AML-193 (cell line): ENCODE results near the gene ANXA2.
"Not testable (repeated sequence)": the region's sequence is repeated elsewhere in the genome, so short reads cannot be mapped to it uniquely, and the experiment has no call there.

ENCODE experiments used
- DNase-seq, 2 experiments: peaks; one replicate each; lab custom pipeline; 2025; lab: John Stamatoyannopoulos, UW

Gene ANXA2

DNA sequence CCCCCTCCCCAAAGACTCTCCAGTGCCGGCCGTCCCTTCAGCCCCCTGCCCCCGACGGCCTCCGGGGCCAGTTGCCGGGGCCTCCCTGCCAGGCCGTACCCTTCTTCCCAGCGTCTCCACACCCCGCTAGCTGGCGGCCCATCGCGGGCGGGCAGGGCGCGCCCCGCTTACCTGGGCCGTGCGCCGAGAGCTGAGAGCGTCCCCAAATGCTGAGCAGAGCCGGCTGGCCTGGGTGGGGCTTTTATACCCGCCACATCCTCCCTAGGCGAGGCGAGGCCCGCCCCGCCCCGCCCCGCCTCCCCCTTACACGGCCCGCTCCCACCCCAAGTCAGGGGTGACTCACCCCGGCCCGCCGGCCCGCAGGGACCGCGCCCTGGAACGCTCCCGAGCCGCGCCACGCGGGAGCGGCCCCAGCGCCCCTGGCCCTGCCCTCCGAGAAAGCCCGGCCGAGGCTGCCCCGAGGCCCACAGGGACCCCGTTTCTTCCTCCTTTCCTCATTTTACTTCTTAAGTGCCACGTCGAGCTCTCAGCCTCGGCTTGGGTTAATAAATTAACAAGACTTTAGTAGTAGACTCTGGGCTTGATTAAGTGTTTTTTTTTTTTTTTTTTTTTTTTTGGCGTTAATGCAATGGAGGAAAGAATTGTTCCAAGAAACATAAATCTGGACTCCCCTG, at the start of gene ANXA2:
TSS of gene ANXA2 (minus strand) at position 215 of the 674 bp plus-strand sequence. CDS start 11,911 bp downstream, outside the sequence.
- no peak for DNase-seq

DNA sequence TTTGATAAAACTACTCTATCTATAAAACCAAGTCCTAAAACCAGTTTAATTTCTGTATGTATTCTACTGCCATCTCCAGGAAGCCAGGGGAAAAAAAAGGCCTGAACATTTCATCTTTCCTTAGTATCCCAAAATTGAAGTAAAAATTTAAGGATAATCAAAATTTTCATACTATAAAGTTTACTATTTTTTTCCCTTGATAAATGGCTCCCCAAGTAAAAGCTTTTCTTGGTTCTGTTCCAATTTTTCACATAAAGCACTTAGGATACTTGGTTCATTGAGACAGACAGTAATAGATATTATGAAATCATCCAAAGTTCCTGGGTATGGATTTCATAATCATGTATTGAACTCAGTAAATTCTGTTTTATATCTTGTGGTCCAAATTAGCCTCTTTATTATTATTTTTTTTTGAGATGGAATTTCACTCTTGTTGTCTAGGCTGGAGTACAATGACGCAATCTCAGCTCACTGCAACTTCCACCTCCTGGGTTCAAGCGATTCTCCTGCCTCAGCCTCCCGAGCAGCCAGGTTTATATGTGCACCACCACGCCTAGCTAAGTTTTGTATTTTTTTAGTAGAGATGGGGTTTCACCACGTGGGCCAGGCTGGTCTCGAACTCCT, 46.6 kb upstream of the ANXA2 start:
- peak; percentile 29 to 51 for DNase-seq

DNA sequence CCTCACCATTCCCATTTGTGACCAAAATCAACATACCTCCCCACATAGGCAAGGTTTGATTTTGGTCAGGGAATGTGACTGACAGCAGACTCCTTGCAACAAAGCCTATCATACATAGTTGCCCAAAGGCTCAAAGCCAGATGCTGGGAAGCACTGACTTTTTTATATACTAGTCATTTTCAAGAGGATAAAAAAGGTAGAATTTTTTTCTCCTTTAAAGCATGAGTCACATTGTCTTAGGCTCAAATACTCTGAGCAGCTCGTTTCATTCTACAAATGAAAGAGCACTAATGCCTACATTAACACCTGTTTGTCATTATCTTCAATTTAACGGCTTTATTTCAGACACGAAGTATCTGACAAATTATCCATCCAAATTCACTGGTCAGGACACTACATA, 45.0 kb upstream of the ANXA2 start:
- DNase-seq, result no peak

DNA sequence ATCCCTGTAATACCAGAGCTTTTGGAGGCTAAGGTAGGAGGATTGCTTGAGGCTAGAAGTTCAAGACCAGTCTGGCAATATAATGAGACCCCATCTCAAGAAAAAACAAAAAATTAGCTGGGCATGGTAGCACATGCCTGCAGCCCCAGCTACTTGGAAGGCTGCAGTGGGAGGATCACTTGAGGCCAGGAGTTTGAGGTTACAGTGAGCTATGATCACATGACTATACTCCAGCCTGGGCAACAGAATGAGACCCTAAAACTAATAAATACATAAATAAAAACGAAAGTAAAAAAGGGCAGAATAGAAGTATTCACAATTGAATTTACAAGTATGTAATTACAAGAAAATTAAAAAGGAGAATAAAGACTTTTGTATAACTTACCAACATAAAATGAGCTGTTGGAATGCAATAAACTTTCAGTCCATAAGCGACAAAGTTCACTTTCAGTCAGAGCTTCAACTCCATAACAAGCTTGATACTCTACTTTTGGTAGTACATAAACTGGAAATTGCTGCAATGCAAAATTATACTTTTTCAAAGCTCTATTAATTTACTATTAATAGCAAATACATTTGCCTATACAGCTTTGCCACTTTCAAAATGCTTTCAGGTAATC, 44.4 kb upstream of the ANXA2 start:
- DNase-seq, result no peak

DNA sequence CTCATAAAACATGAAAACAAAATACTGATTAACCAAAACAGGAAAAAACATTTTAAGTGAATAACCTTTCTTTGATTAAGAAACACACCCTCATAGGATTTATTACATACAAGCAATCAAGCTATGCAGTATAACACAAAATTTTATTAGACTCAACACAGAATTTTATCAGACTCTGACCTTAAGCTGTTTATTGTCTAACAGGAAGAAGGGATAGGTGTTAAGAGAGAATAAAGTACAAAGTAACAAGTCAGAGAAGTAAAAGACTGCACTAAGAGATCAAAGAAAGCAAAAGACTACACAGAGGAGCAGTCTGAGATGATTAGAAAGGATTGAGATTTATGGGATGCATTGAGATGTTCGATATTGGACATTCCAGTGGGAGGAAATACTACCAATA, 43.5 kb upstream of the ANXA2 start:
- no peak for DNase-seq

DNA sequence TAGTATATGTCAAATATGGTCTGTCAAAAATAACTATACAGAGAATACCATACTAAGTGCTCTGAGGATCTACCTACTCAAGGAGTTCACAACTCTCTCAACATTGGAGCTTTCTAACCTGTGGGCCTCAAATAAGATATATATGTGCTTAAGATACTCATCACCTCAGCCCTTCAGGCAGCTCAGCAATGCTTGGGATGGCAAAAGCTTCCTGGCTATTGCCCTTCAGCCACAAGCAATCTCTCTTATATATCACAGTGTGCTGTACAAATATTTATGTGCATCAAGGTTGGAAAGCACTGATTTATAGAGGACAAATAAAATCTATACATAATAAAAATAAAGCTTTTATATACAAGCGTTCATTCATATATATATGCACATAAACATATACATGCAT, 40.9 kb upstream of the ANXA2 start:
- DNase-seq, result no peak

DNA sequence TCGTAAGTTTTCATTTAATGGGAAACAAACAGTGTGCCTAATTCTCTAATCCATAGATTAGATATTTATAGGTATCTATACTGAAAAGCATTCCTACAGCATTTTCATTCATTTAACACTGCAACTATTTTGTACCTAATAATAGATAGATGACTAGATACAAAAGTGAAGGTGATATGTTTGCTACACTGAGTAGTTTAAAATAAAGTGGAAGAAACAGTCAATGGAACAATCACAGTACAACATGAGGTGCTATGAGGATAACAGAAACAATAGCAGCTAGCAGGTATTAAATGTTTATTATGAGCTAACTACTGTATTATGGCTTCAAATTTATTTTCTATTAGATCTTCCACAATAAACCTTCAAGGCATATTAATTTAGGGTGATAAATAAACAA, 31.1 kb upstream of the ANXA2 start:
- DNase-seq, result no peak

DNA sequence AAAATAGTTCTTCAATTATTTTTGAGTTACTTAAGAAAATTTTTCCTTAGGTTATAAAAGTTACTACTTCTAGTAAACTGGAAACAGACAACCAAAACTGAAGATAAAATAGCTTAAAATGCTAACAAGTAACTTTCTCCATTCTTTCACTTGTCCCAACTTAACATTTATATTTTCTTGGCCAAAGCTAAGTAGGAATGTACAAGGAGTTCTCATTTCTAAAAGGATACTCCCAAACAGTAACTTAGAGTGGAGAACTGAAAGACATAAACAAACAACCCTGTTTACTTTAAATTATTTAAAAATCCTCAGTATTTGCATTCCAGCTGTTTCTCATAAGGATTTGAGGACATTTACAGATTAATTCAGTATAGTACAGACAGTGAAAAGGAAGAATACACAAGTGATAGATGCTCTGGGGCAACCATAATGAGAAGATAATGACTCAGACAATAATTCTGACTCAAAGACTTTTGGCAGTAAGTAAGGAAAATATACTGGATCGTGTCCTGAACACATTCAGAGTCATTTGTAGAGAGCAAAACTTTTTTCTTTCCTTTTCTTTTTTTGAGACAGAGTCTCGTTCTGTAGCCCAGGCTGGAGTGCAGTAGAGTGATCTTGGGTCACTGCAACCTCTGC, 29.2 kb upstream of the ANXA2 start:
- no peak for DNase-seq

DNA sequence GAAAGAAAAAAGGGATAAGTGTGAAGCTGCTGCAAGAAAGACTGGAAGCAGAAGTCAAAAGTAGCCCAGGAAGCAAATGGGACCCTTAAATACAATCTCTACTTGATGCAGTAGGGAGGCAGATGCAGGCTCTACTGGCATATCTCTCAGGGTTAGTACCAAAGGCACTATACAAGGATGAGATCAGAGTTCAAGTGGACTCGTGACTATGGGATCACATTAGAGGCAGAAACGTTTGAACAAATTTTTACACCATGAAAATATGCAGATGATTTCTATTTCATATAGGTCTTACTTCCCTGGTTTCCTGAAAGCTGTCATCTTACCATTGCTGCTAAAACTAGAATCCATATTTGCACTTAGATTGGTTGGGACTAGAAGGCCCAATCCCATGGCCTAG, 27.7 kb upstream of the ANXA2 start:
- no peak for DNase-seq

DNA sequence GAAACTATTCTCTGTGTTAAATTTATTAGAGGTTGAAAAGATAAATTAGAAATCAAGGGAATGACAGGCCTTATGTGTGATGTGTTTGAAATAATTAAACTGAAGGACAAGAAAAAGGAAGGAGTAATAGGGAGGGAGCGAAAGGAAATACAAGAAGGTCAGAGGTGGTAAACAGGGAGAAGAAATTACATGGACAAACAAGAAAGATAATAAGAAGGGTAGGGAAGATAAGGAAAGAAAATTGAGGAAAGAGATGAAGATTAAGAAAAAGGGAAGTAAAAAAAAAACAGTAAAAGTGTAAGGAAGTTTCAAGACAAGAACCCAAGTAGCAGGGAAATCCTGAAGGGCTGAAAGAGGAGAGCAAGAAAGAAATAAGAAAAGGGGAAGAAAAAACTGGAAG, 26.2 kb upstream of the ANXA2 start:
- no peak for DNase-seq

DNA sequence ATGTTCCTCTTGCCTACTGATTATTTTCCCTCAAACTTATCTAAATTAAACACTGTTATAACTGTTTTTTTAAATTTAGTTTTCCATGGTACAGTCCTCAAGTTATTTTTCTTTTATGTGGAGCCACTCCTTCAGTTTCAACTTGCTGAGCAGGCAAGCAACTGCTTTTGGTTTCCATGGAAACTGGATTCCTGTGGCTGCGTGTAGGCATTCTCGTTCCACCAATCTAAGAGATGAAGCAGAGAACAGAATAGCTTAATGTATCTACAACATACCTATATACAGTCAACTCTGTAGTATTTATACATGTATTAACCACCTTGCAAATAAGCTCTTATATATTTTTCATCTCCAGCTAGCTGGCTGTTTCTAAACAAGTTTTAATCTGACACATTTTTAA, 25.8 kb upstream of the ANXA2 start:
- no peak for DNase-seq

DNA sequence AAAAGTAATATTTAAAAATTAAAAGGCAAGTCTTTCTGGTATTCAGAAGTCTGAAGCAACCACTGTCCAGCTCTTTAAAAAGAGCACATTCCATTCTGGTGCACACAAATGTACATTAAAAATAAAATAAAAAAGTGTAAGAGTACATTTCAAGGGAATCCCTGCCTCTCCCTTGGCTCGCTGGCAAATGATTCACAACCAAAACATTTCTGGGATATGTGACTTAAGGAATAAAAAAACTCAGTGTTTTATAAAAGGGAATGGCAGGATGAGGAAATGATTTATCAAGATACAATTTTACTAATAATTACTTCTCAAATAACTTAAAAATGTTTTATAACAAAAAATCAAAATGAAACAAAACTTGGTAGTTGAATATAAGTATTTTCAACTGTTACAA, 23.8 kb upstream of the ANXA2 start:
- DNase-seq, result no peak

DNA sequence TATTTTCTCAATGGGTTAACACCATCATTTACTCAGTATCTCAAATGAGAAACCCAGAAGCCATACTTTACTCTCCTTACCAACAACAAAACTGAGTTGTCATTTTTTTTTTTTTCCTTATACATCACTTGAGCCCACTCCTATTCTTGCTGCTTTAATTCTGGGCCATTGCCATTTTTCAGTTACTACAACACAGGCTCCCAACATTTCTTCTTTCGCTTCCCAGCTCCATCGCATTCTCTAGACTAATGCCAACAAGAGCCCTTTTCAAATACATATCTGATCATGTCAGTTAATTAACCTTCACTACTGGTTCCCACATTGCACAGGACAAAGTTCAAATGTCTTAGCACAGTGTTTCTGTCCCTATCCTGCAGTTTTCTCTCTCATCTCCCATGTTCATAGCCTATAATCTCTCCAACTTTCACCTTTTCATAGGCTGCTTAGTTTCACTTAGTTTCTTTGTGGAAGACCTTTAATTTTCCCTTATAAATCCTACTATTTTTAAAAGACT, 22.5 kb upstream of the ANXA2 start:
- DNase-seq, result no peak

DNA sequence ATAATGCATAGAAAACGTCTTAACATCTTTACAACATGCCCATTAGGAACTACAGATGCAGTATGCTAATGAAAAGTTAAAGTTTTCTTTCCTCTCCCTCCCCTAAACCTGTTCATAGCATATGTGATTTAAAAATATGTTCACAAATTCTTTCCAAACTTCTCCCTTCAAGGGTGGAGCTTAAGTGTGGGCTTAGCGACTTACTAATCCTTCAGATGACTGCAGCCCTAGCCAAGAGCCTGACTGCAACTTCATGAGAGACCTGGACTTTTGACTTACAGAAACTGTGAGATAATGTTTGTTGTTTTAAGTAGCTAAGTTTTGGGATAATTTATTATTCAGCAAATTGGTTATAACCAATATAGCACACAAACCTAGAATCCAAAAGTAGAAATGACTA, 22.0 kb upstream of the ANXA2 start:
- DNase-seq, result no peak

DNA sequence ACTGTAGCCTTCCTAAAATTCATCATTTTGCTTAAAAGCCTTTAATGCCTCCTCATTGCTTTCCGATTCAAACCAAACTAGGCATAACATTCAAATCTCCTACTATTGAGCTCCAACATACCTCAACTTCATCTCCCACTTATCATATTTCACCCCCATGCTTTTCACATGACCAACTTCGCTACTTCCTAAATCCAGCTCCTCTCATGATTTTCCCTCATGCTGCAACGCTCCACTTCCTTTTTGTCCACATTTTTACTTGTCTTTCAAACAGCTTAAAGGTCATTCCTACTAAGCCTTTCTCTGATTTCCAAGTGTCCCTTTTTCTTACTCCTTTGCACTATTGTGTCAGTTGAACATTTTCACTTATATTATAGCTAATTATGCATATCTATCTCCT, 20.3 kb upstream of the ANXA2 start:
- DNase-seq, result no peak

DNA sequence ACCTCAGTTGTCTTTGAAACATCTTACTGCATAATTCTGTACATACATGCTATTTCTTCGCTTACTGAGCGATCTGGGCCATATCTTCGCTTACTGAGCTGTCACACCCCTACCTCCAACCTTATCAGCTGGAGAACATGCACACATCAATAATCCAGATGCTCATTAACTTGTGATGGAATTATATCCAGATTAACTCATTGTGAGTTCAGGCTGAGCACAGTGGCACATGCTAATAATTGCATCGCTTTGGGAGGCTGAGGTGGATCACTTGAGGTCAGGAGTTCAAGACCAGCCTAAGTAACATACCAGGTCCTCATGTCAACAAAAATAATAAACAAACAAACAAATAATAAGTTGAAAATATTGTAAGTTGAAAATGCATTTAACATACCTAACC, 19.3 kb upstream of the ANXA2 start:
- DNase-seq, result no peak

DNA sequence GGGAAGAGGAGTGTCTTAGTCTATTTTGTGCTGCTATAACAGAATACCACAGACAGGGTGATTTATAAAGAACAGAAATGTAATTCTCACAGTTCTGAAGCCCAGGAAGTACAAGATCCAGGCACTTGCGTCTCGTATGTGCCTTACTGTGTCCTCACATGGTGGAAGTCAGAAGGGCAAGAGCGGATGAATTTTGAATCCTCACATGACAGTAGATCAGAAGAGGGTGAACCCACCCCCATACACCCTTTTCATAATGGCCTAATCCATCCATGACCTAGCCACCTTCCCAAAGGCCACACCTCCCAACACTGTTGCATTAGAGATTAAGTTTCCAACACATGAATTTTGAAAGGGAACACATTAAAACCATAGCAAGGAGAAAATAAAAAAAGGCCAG, 18.7 kb upstream of the ANXA2 start:
- DNase-seq, result no peak

DNA sequence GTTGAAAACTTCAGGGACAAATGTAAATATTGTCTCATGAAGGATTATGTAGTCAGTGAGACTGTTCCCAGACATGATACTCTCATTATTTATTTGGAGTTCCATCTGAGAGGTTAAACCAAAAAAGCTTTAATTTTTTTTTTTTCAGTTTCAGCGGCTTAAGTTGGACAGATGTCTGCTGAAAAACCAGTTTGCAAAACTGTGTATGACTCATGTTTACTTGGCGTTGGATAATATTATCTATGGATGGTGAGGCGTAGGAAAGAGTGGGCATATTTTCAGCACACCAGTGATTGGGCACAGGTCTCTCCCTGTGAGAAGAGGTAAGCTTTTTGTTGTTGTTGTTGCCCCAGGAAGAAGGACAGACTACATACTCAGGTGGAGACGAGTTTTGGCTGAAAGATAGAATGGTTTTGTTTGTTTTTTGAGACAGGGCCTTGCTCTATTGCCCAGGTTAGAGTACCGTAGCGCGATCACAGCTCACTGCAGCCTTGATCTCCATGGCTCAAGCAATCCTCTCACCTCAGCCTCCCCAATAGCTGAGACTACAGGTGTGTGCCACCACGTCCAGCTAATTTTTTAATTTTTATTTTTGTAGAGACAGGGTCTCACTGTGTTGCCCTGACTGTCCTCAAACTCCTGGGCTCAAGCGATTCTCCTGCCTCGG, 16.4 kb upstream of the ANXA2 start:
- no peak for DNase-seq

DNA sequence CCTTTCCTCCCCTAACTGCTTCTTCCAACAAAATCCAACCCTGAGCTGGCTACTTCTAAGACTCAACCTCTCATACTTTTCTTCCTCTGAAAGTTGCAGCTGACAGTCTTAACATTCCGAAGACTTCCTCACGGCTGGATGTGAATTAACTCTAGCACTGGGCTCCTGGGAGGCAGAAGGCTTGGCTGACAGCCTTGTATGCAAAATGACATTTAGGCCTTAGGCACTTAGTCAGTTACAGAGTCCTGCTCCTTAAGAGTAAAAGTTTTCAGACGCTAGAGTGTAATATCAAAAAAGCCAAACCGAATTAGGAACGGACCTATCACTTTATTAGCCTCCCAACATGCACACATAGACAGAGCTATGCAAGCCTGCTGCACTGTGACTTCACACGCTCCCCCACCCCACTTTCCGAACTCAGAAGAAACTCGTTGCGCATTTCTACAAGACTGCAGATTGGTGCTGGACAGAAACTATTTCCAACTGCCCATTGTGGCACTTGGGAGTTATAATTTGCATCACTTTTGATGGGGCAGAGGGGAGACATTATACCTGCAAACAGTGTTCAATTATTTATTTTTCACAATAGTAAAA, 15.5 kb upstream of the ANXA2 start:
- no peak for DNase-seq

DNA sequence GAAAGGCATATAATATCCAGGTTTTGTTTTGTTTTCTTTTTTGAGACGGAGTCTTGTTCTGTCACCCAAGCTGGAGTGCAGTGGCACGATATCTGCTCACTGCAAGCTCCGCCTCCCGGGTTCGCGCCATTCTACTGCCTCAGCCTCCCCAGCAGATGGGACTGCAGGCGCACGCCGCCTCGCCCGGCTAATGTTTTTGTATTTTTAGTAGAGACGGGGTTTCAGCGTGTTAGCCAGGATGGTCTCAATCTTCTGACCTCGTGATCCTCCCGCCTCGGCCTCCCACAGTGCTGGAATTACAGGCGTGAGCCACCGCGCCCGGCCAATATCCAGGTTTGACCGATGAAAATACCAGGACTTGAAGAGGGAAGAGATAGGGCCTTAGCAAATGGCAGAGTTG, 15.0 kb upstream of the ANXA2 start:
- DNase-seq, result not testable (repeated sequence)

DNA sequence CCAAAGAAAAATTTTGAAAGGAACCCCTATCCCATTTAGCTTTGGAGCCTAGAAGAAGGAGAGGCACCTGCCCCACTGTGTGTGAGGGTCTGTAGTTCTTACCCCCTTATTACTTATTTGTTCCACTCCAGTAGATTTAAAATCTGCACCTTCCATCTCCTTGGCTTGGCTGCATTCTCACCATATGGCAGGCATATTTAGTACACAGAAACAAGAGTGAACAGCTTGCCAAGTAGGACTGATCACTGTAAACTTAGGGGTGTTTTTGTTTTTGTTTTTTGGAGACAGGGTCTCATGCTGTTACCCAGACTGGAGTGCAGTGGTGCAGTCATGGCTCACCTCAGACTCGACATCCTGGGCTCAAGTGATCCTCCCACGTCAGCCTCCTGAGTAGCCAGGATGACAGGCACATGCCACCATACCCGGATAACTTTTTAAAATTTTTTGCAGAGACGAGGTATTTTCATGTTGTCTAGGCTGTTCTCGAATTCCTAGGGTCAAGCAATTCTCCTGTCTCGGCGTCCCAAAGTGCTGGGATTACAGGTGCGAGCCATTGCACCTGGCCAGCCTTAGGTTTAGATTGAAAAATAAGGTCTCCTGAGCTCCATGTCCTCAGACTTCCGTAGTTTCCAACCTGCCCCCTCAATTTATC, 14.1 kb upstream of the ANXA2 start:
- no peak for DNase-seq
